ENCODE data around the gene SMIM30. TPM values are rescaled to one million over a fixed set of nuclear protein-coding genes. Genes with fewer than 3 reads are reported as not detected.
"Not testable (repeated sequence)": the region's sequence is repeated elsewhere in the genome, so short reads cannot be mapped to it uniquely, and the experiment has no call there.

SMIM30 gene, protein sequence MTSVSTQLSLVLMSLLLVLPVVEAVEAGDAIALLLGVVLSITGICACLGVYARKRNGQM
- 10 to 100 TPM in 3 of 4 donors, 1 to 10 TPM in 1; 7.2 to 41.3 (median 12.1) TPM for total RNA-seq

DNA sequence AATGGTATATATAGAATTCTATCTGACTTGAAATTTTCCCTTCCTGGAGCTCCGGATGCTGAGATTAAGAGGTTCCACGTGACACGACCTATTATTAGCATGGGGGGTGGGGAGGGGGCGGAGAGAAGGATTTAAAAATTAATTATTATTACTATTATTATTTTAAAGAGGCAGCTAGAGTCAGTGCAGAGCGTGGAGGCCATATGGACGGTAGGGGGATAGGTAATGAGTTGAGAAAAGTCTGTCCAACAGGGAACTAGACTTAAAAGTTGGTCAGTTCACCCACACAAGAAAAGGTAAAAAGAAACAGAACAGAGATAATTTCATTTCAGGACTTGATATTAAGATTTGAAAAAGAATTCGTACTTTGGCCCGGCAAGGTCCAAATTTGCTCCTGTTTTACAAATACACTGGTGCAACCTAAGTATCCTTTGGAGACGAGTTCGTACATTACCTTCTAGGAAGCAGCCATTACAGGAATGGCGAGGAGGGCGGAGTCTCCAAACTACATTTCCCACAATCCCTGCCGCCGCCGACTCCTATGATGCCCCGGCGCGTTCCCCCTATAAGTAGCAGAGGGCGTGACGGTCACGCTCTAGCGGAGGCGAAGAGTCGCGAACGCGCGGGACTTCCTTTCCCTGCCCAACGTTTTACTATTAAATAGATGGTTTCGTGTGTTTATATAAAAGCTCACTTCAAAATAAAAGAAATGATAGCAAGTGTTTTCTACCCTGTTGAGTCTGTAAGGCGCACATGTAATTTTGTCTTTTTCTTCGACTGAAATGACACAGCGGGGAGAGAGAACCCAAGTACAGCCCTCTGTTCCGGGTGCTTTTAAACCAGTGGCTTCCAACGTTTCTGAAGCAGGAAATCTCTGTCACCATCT lies at the start of gene SMIM30:
Gene SMIM30 (minus strand): TSS at position 481 of the 886 bp plus-strand sequence. CDS start 976 bp downstream, outside the sequence.
- Histone ChIP-seq H3K9me3 (no peaks in the 10 kb centered on the region), H3K27me3 (no peaks in the 10 kb centered on the region), H3K4me1 (peaks cover 0 to 4% (median 0%) of the 10 kb centered on the region in 4 donors), H3K27ac (peak within 1 kb of the TSS; percentile 40 to 66 (median 45)), H3K36me3 (no peaks in the 10 kb centered on the region), H3K4me3 (peak within 1 kb of the TSS; percentile 42 to 60 (median 50))
- DNase-seq = peak; percentile 86 to 98 (median 97)
- TF ChIP-seq, protein P1, sequence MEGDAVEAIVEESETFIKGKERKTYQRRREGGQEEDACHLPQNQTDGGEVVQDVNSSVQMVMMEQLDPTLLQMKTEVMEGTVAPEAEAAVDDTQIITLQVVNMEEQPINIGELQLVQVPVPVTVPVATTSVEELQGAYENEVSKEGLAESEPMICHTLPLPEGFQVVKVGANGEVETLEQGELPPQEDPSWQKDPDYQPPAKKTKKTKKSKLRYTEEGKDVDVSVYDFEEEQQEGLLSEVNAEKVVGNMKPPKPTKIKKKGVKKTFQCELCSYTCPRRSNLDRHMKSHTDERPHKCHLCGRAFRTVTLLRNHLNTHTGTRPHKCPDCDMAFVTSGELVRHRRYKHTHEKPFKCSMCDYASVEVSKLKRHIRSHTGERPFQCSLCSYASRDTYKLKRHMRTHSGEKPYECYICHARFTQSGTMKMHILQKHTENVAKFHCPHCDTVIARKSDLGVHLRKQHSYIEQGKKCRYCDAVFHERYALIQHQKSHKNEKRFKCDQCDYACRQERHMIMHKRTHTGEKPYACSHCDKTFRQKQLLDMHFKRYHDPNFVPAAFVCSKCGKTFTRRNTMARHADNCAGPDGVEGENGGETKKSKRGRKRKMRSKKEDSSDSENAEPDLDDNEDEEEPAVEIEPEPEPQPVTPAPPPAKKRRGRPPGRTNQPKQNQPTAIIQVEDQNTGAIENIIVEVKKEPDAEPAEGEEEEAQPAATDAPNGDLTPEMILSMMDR (IDR thresholded peaks at IDR 0.05) = no peak
- TF ChIP-seq POLR2A (IDR thresholded peaks at IDR 0.05) = peak; percentile 66 to 75

- H3K27me3 ChIP-seq, DNase-seq, H3K36me3 ChIP-seq, H3K4me1 ChIP-seq, H3K4me3 ChIP-seq, H3K9me3 ChIP-seq, H3K27ac ChIP-seq: not testable (repeated sequence)
Observed at GRCh38 chr7:113166176-113166575, 47.8 kb upstream of the SMIM30 start.

- no peak overlapping the region for H3K27ac ChIP-seq
- no peaks in the 10 kb centered on the region for H3K9me3 ChIP-seq
- no peak overlapping the region for H3K4me3 ChIP-seq
- no peak for TF ChIP-seq POLR2A (IDR thresholded peaks at IDR 0.05)
- TF ChIP-seq, protein P1 (IDR thresholded peaks at IDR 0.05) = no peak
- no peak for DNase-seq
- no peaks in the 10 kb centered on the region for H3K36me3 ChIP-seq
- no peaks in the 10 kb centered on the region for H3K4me1 ChIP-seq
- no peaks in the 10 kb centered on the region for H3K27me3 ChIP-seq
Observed at GRCh38 chr7:113161050-113161449, 42.7 kb upstream of the SMIM30 start.

DNA sequence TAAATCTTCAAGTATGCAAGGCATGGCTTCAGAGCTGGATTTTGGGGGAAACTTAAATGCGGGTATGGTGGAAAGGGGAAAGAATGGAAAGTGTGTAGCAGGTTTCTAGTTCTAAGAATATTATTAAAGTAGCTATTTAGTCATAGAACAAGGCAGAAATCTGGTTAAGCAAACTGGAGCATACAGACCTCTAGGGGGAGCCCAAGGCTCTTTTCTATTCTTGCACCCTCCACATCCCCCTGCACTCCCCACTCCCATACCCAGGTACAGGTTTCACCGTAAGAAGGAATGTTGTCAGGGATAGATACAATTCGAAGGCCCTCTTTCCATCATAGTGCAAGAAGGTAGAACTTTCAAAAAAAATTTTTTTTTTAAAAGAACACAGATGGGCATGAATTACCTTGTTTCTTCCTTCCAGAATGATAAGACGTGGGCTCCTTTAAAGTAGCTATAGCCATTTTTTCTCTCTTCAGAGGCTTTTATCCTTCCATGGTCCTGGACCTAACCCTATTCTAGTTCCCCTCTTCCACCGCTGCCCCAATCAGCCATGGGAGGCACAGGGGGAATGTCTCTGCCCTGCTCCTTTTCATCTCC lies 41.5 kb upstream of the SMIM30 start:
- Histone ChIP-seq H3K9me3 (no peaks in the 10 kb centered on the region), H3K36me3 (no peaks in the 10 kb centered on the region), H3K27me3 (no peaks in the 10 kb centered on the region), H3K4me1 (no peaks in the 10 kb centered on the region), H3K4me3 (no peak overlapping the region), H3K27ac (no peak overlapping the region)
- no peak for TF ChIP-seq POLR2A (IDR thresholded peaks at IDR 0.05)
- TF ChIP-seq, protein P1 (IDR thresholded peaks at IDR 0.05) = peak in 4 of 6 experiments; percentile 20 to 33 (median 24)
- DNase-seq = no peak

DNA sequence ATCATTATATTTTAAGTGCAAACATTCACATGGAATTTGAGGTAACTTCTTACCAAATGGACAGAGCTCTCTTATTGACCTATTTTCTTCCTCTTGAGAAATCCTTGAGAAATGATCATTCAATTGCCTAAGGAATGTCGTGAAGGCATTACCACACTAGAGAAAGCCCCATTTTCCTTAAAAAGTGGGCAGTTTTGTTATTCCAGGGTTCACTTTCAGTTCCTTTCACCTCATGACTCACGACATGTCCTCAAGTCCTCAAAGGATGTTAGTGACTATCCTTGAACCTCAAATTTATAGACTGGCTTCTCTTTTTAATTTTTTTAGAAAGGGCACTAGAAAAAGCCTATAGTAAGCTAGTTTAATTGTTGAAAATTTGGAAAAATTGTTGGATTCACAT lies 40.4 kb upstream of the SMIM30 start:
- TF ChIP-seq POLR2A (IDR thresholded peaks at IDR 0.05) = no peak
- TF ChIP-seq, protein P1 (IDR thresholded peaks at IDR 0.05) = no peak
- no peaks in the 10 kb centered on the region for H3K27me3 ChIP-seq
- H3K9me3 ChIP-seq = no peaks in the 10 kb centered on the region
- no peak for DNase-seq
- no peaks in the 10 kb centered on the region for H3K36me3 ChIP-seq
- H3K27ac ChIP-seq = no peak overlapping the region
- no peaks in the 10 kb centered on the region for H3K4me1 ChIP-seq
- no peak overlapping the region for H3K4me3 ChIP-seq

DNA sequence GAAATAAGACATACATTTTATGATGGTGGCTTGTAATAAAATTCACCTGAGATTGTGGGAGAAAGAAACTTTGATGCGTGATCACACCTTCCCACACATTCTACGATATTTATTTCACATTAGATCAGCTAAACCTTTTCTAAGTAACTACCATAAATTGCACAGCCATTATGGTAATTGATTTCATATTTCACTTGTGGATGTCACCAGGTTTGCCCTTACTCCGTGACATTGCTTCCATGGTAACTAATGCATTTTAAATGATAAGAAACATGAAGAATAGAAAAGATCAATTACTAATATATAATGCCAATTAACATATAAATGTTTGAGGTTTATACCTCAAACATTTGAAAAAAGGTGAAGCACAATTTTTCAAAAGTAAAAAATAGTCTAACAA lies 35.8 kb upstream of the SMIM30 start:
- H3K9me3 ChIP-seq = no peaks in the 10 kb centered on the region
- no peak for DNase-seq
- no peaks in the 10 kb centered on the region for H3K27me3 ChIP-seq
- no peaks in the 10 kb centered on the region for H3K36me3 ChIP-seq
- H3K4me1 ChIP-seq = no peaks in the 10 kb centered on the region
- no peak overlapping the region for H3K4me3 ChIP-seq
- TF ChIP-seq, protein P1 (IDR thresholded peaks at IDR 0.05) = no peak
- no peak for TF ChIP-seq POLR2A (IDR thresholded peaks at IDR 0.05)
- H3K27ac ChIP-seq = no peak overlapping the region

Measured in Peyer's patch (tissue), 4 donors.